ENCODE results near the gene MRPL28.

MRPL28 gene

GRCh38 chr16:321532-321931 lies 48.8 kb downstream of the MRPL28 start:
- no peak for TF ChIP-seq CTCF (IDR thresholded peaks at IDR 0.05; ENCODE audit: extremely low read depth, missing control alignments)

GRCh38 chr16:320206-320605 lies 50.1 kb downstream of the MRPL28 start:
- DNase-seq (ENCODE audit: low spot score) = no peak
- TF ChIP-seq CTCF (IDR thresholded peaks at IDR 0.05; ENCODE audit: extremely low read depth, missing control alignments) = no peak

More at GRCh38 chr16:321532-321931, 48.8 kb downstream of the MRPL28 start:
- no peak for DNase-seq (ENCODE audit: low spot score)

GRCh38 chr16:318628-319027 lies 51.7 kb downstream of the MRPL28 start:
- DNase-seq (ENCODE audit: low spot score) = no peak
- no peak for TF ChIP-seq CTCF (IDR thresholded peaks at IDR 0.05; ENCODE audit: extremely low read depth, missing control alignments)

GRCh38 chr16:317583-317982 lies 52.8 kb downstream of the MRPL28 start:
- DNase-seq (ENCODE audit: low spot score) = no peak
- no peak for TF ChIP-seq CTCF (IDR thresholded peaks at IDR 0.05; ENCODE audit: extremely low read depth, missing control alignments)

Measured in GM20000 (cell line).